ENCODE results near the gene MAP3K5. TPM values are rescaled to one million over a fixed set of nuclear protein-coding genes. Genes with fewer than 3 reads are reported as not detected.

MAP3K5 gene
- total and polyA plus RNA-seq, 2 of the 8 experiments (the other 6 are each of a cell fraction or from before 2014, with no cell fraction given): 0.63 to 2.6 TPM

- TF ChIP-seq, protein P1, sequence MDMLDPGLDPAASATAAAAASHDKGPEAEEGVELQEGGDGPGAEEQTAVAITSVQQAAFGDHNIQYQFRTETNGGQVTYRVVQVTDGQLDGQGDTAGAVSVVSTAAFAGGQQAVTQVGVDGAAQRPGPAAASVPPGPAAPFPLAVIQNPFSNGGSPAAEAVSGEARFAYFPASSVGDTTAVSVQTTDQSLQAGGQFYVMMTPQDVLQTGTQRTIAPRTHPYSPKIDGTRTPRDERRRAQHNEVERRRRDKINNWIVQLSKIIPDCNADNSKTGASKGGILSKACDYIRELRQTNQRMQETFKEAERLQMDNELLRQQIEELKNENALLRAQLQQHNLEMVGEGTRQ (IDR thresholded peaks at IDR 0.05; ENCODE audit: low read length): no peak
- TF ChIP-seq TEAD4 (IDR thresholded peaks at IDR 0.05; ENCODE audit: low read depth, low read length) (no peak), SP1 (IDR thresholded peaks at IDR 0.05; ENCODE audit: low read depth, low read length) (no peak)
Observed at GRCh38 chr6:136571496-136571895, 220.8 kb downstream of the MAP3K5 start (continued).

Data from H1 (cell line).